Endothelial cell of umbilical vein (primary cell): Measurements from ENCODE around the gene A1BG. TPM values are rescaled to one million over a fixed set of nuclear protein-coding genes. Genes with fewer than 3 reads are reported as not detected.

Experiments
- BruUV-seq: library from RNA; stranded (reverse); fragments of 400-500 nt; replicated peaks from 2 replicates; lab custom pipeline; 2021; lab: Mats Ljungman, UMichigan
- CTCF ChIA-PET: fragments of 300-600, 350-600 bp; sonication (Branson Sonifier 250); formaldehyde crosslinking; loops from one replicate; lab custom pipeline; 2021; ENCODE audit warnings: antibody characterized with exemption, inconsistent platforms; lab: Charles Lee
- POLR2A ChIA-PET: fragments of 300-600, 350-600 bp; sonication (Branson Sonifier 250); formaldehyde crosslinking; loops from one replicate; lab custom pipeline; 2021; ENCODE audit warnings: antibody characterized with exemption, inconsistent platforms; lab: Charles Lee
- DNase-seq: peaks from one replicate; pipeline ENCODE4 v3.0.0-alpha.2; 2011; ENCODE audit warnings: low read depth, low spot score
- FAIRE-seq: peaks from 2 replicates; lab custom pipeline; 2011; peaks lifted over from hg19 to GRCh38; lab: Jason Lieb, UNC
- H2AFZ ChIP-seq: 2 replicates; pipeline ENCODE4 v1.6.0; 2012; ENCODE audit warnings: low read depth, low read length, control low read depth, inconsistent platforms
- H3K27ac ChIP-seq: 2 replicates; pipeline ENCODE4 v1.5.1; 2011; ENCODE audit warnings: low read depth, mild to moderate bottlenecking, control low read depth, low read length, moderate library complexity; ENCODE audit not compliant: insufficient read depth
- H3K27me3 ChIP-seq, 2 experiments: 2 replicates each; pipeline versions ENCODE4 v1.6.0 to v1.6.1; 2011; ENCODE audit warnings: low read length in 2 of 2, mixed read lengths in 1 of 2; ENCODE audit not compliant: control insufficient read depth in 2 of 2, insufficient read depth in 2 of 2
- H3K36me3 ChIP-seq, 2 experiments: 2 replicates in 1 of 2; 3 replicates in 1 of 2; pipeline ENCODE4 v1.5.1; 2011; ENCODE audit warnings: low read length in 2 of 2, mild to moderate bottlenecking in 1 of 2, moderate library complexity in 1 of 2; ENCODE audit not compliant: control insufficient read depth in 2 of 2, insufficient read depth in 2 of 2; ENCODE audit errors: extremely low read depth in 1 of 2
- H3K4me1 ChIP-seq: 3 replicates; pipeline ENCODE4 v1.5.1; 2011; ENCODE audit warnings: mild to moderate bottlenecking, low read length; ENCODE audit not compliant: control insufficient read depth, insufficient read depth; ENCODE audit errors: extremely low read depth
- H3K4me2 ChIP-seq: 2 replicates; pipeline ENCODE4 v1.6.1; 2011; ENCODE audit warnings: low read length, control low read depth, mixed read lengths; ENCODE audit not compliant: insufficient read depth
- H3K4me3 ChIP-seq, 3 experiments: fragments of 200-600 bp in 1 of 3; sonication (generic), shearing (Covaris generic) in 1 of 3; replicated peaks in 1 of 3; 2 replicates each; pipeline ENCODE4 v1.5.1; 2011 to 2016; ENCODE audit warnings: control low read depth in 3 of 3, low read length in 3 of 3, mild to moderate bottlenecking in 2 of 3, inconsistent platforms in 1 of 3, low read depth in 1 of 3, moderate library complexity in 1 of 3; ENCODE audit not compliant: insufficient read depth in 1 of 3
- H3K79me2 ChIP-seq: 2 replicates; pipeline ENCODE4 v1.6.0; 2012; ENCODE audit warnings: low read length, inconsistent platforms; ENCODE audit not compliant: control insufficient read depth, insufficient read depth
- H3K9ac ChIP-seq: replicated peaks from 2 replicates; pipeline ENCODE3; 2011; ENCODE audit warnings: low read length, control low read depth; ENCODE audit not compliant: insufficient read depth; ENCODE audit errors: extremely low read depth
- H3K9me1 ChIP-seq: replicated peaks from 3 replicates; pipeline ENCODE4 v1.6.0; 2011; ENCODE audit warnings: mild to moderate bottlenecking, low read length; ENCODE audit not compliant: control insufficient read depth, insufficient read depth; ENCODE audit errors: extremely low read depth
- H3K9me3 ChIP-seq: replicated peaks from 2 replicates; pipeline ENCODE4 v1.5.1; 2012; ENCODE audit warnings: low read length, inconsistent platforms; ENCODE audit not compliant: control insufficient read depth, insufficient read depth
- H4K20me1 ChIP-seq: replicated peaks from 2 replicates; pipeline ENCODE3; 2011; ENCODE audit warnings: mild to moderate bottlenecking, low read length; ENCODE audit not compliant: control insufficient read depth, insufficient read depth; ENCODE audit errors: extremely low read depth
- EZH2 ChIP-seq: IDR thresholded peaks from 2 replicates; pipeline ENCODE4 v1.6.1; 2012; ENCODE audit warnings: borderline replicate concordance, low read depth, mild to moderate bottlenecking, moderate library complexity, low read length, inconsistent platforms; ENCODE audit not compliant: severe bottlenecking
- FOS ChIP-seq: IDR thresholded peaks from 2 replicates; pipeline ENCODE4 v1.6.1; 2011; ENCODE audit warnings: mild to moderate bottlenecking, low read length, moderate library complexity, borderline replicate concordance; ENCODE audit not compliant: insufficient read depth
- GATA2 ChIP-seq: IDR thresholded peaks from 2 replicates; pipeline ENCODE4 v1.7.0; 2011; ENCODE audit warnings: low read depth, mild to moderate bottlenecking, moderate library complexity, mixed read lengths, low read length; ENCODE audit not compliant: insufficient read length, insufficient read depth
- JUN ChIP-seq: IDR thresholded peaks from 2 replicates; pipeline ENCODE4 v1.6.1; 2011; ENCODE audit warnings: borderline replicate concordance, low read depth; ENCODE audit not compliant: insufficient read length, insufficient read depth
- MYC ChIP-seq: IDR thresholded peaks from one replicate; pipeline ENCODE4 v1.6.1; 2011; ENCODE audit warnings: mild to moderate bottlenecking, low read depth, low read length
- POLR2A ChIP-seq: IDR thresholded peaks from 2 replicates; pipeline ENCODE4 v1.6.1; 2012; ENCODE audit warnings: low read depth, mild to moderate bottlenecking, control low read depth, low read length
- POLR2AphosphoS5 ChIP-seq: IDR thresholded peaks from 2 replicates; pipeline ENCODE4 v1.6.1; 2012; ENCODE audit warnings: low read depth, mild to moderate bottlenecking, control low read depth, low read length, moderate library complexity; ENCODE audit not compliant: insufficient read depth
- dilution Hi-C: fragments of 300-500 bp; cut with MboI; formaldehyde crosslinking; loops from one replicate; pipeline ENCODE4 v1.15.0; 2019; ENCODE audit warnings: low sequenced_read_pairs; ENCODE audit not compliant: extremely low pct_ligation_motif_present
- intact Hi-C: fragments of 100-400 bp; cut with micrococcal nuclease; formaldehyde crosslinking; loops from one replicate; pipeline ENCODE4 v1.10.0; 2022
- polyA plus RNA-seq, 4 experiments: library from polyadenylated mRNA; depleted of rRNA in 3 of 4; stranded (reverse) in 3 of 4; unstranded in 1 of 4; fragments of >200 nt; gene quantifications; 2 replicates each; pipeline versions ENCODE4 v1.2.1 to v1.2.3, GENCODE V29; 2011 to 2012; ENCODE audit warnings: missing spikeins in 1 of 4
- total RNA-seq: library from RNA; stranded (reverse); gene quantifications from 2 replicates; pipeline ENCODE4 v1.2.3, GENCODE V29; 2021
- TF ChIP-seq, protein P1 (sequence below): IDR thresholded peaks from 2 replicates; pipeline ENCODE4 v1.6.1; 2011; ENCODE audit not compliant: insufficient read depth, insufficient read length

A1BG gene
- total and polyA plus RNA-seq, 2 donors (not counting 3 experiments of a cell fraction or from before 2014, with no cell fraction given), result 2.3 to 3.7 TPM

DNA sequence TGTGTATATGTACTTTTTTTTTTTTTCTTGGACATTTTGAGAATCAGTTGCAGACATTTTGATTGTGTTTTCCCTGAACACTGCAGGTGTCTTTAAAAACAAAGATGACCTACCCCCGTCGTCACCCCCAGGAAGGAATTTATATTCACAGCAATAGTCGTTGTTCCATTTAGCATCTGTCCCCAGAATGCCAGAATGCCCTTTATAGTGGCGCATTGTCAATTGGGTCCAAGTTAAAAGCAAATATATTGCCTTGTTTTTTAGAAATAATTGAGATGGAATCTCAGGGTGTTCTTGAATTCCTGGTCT, 40.4 kb upstream of the A1BG start:
- peaks cover 6% of the 10 kb centered on the region for H3K4me1 ChIP-seq
- H3K79me2 ChIP-seq, result peaks cover 21% of the 10 kb centered on the region
- dilution Hi-C loops (no loop called here), intact Hi-C loops (no loop called here)
- peaks cover 8 to 21% of the 10 kb centered on the region in 2 experiments for H3K36me3 ChIP-seq
- no peaks in the 10 kb centered on the region for H3K9me1 ChIP-seq
- FAIRE-seq (no peak), DNase-seq (no peak)
- H3K4me3 ChIP-seq, result no peak overlapping the region
- H3K9ac ChIP-seq, result no peak overlapping the region
- no peak overlapping the region for H2AFZ ChIP-seq
- ChIA-PET CTCF (no interaction called here), POLR2A (no interaction called here)
- no peak overlapping the region for H3K27ac ChIP-seq
- BruUV-seq, result no TSS peak
- H4K20me1 ChIP-seq, result no peaks in the 10 kb centered on the region
- TF ChIP-seq POLR2AphosphoS5 (no peak), EZH2 (no peak), GATA2 (no peak), FOS (no peak), JUN (no peak), POLR2A (no peak), MYC (no peak)
- TF ChIP-seq, protein P1, sequence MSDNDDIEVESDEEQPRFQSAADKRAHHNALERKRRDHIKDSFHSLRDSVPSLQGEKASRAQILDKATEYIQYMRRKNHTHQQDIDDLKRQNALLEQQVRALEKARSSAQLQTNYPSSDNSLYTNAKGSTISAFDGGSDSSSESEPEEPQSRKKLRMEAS, result no peak
- H3K27me3 ChIP-seq, result no peaks in the 10 kb centered on the region
- H3K4me2 ChIP-seq, result no peak overlapping the region
- H3K9me3 ChIP-seq, result no peaks in the 10 kb centered on the region
